GM18498 (cell line): Measurements from ENCODE around the gene QPCT.
"Not testable (repeated sequence)": the region's sequence is repeated elsewhere in the genome, so short reads cannot be mapped to it uniquely, and the experiment has no call there.

Experiments
- ATAC-seq: cut with Tn5 transposase; IDR thresholded peaks from one replicate; pipeline ENCODE4 v1.9.1; 2021; ENCODE audit warnings: mild to moderate bottlenecking, moderate library complexity; ENCODE audit not compliant: unreplicated experiment

QPCT gene

DNA sequence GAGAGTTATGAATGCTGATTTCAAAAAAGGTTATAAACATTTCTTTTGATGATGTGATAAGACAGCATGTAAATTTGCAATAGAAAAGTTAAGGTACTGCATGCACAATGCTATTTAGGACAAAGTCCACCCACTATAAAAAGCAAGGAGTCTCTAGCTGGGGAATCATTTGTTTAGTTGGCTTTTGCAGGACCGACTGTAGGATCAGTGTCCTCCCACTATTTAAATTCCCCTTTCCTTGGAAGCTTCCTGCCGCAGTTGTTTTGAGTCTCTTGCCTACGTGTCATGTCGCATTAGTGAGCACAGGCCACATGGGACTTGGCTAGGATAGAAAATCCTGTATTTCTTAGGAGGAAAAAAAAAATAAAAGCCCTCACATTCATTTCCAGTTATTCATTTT is 13.1 kb downstream of the QPCT start:
- ATAC-seq = no peak

DNA sequence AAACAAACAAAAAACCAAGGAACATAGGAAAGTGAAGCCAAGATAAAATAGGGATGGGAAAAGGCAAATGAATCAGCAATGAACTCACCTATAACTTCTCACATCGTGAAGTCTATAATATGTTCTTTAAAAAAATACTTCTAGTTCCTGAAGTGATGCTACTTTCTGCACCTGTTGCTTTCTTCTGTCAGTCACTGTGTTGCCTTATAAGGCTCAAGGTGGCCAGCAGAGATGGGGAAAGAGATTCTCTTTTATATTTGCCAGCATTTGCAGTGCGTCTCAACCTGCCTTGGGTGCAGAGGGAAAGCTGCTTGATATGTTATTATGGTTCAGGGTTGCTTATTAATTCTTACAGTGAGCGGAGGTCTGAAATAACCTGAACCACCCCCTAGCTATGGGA is 14.0 kb downstream of the QPCT start:
- no peak for ATAC-seq

DNA sequence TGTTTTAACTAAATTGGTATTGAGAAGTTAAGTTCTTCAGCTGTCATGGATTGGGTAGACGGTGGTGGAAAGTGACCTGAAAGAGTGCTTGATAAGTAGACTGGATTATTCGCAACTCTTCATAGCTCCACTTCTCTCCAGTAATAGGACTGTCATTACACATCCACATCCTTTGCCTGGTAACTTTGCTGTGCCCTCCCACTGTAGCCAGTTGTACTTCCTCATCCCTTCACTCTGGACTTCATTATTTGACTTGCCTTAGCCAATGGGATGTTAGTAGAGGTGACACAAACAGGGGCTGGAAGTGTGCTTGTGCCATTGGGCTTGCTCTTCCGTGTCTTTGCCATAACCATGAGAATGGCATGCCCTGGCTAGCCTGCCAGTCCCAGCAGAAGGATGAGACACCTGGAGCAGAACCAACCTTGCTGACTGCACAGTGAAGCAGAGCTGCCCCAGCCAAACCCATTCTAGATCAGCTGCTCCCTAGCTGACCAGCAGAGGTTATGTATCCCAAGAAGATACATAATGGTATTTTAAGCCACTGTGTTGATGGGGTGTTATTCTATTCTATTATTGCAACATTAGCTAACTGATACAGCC is 16.9 kb downstream of the QPCT start:
- no peak for ATAC-seq

DNA sequence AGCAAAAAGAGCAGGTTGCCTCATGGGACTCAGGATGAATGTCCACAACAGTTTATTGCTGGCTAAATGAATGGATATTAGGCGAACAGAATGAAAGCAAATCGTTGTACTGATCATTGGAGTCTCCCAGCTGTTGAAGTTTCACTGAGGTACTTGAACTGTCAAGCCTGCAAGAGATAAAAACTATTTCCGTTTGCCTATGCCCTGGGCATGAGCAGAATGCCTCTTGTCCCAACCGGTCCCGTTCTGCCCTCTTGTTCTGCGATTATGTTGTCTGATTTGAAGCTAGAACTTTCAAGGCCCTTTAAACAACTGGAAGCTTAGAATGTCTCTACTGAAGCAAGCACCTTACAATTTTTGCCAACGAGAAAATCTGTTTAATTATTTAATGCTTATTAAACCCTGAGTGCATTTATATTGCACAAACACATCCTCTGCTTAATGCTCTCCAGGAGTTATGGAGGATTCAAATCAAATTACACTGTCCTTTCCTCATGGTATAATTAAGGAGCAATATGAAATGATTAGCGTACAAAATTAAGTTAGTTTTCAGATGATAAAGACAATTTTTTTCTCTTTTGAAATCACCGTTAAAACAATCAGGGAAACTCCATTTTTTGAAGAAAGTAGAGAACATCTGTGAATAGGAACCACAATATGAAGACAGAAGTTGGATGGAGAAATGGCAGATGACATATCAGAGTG is 17.7 kb downstream of the QPCT start:
- no peak for ATAC-seq

DNA sequence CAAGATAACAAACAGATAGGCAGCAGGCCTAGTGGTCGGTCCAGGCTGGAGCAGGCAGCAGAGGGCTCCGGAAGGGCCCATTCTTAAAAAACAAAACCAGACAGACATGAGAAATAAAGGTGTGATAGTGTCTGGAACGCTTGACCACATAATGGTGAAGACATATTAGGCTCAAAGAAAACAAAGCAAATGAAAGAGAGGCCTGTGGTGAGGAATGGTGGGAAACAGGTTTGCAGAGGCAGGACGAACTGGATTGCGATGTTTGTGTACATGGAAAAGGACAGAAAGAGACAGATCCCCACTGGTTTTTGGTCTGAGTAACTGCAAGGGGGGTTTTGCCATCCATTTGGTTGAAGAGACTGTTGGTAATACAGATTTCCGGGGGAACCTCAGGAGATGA is 19.9 kb downstream of the QPCT start:
- no peak for ATAC-seq

DNA sequence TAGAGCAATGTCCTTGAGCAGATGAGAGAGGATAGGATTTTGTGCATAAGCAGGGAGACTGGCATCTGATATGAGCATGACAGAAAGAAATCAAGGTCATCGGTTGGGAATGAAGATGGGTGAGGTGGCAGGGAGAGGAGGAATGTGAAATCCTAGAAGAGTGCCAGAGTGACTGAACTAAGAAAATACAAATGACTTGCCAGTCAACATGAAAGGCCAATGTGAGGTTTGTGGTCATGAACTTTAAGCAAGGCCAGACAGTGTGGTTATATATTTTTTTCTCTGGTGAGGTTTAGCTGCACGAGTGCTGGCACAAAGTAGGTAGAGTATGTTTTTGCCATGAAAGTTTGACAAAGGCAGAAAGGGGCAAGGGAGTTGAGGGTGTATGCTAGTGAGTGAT is 21.2 kb downstream of the QPCT start:
- peak; percentile 68 for ATAC-seq

DNA sequence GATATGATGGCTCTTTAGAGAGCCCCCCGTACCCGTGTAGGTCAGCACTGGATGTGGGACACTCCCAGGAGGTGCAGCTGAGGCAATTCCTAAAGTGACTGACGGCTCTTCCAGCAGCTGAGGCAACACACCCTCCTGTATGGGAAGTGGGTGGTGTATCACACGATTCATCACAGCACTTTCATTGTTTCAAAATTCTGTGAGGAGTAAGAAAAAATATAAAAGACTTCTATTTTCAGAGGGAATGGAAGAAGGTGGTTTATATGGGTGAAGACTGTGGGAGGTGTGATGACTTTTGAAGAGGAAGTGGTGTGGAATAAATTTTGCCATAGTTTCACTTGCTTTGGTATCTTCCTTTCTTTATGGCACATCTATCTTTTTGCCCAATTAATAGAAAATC is 22.3 kb downstream of the QPCT start:
- no peak for ATAC-seq

DNA sequence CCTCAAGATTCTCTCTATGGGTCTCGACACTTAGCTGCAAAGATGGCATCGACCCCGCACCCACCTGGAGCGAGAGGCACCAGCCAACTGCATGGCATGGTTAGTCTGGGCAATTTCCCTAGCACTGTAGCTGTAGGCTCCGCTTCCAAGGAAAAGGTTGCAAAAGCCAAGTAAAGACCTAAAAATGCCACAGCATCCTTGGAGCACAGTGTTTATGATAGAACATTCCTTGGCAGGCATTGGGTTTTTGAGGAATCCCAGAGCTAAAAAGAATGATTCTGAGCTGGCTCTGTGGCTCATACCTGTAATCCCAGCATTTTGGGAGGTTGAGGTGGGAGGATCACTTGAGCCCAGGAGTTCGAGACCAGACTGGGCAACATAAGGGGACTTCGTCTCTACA is 22.9 kb downstream of the QPCT start:
- ATAC-seq = no peak

DNA sequence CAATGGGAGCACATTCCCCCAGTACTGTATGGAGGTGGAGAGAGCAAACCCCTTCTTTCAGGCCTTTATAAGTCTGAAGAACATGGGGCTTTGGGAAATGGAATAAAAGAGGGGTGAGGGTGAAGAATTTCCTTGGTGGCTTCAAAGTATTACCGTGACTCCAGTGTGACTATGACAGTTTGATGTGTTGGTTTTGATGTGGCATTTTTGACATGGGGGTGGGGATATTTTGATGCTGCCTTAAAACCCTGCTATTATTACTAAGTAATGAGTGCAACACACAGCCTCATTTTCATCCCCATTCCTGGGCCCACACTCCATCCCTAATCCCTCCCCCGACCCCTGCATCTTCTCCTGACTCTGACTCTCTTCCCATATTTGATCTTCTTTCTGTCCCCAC is 23.6 kb downstream of the QPCT start:
- ATAC-seq = no peak

DNA sequence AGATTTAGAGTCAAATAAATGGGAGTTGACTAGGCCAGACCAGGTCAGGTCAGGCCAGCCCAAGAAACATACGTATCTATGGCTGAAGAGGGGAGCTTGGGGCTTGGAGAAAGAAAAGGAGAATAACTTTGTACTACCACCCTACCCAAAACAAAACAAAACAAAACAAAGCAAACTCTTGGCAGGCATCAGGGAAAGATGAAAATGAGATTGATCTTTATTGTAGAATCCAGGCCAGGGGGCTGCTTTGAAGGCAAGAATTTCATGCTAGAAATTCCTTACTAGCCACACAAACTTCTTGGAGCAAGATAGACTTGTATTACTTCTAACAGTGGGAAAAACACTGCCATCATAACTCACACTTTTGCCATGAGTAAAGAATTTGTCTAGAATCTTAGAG is 26.2 kb downstream of the QPCT start:
- no peak for ATAC-seq

DNA sequence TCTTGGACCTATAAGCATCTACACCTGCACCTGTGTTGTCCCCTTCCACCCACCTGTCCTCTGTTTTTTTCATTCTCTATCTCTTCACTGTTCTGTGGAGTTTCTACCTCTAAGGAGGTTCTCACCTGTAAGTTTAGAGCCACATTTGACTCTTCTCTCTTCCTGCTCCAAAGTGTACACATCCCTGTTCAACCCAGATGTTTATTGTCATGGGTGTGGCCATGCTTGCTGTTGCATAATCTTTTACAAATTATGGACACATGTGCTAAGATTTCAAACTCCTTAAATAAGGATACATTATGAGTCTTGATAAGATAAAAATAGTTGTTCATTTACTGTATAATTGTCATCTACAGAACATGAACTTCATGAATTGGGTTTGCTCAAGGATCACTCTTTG is 27.6 kb downstream of the QPCT start:
- ATAC-seq = no peak

DNA sequence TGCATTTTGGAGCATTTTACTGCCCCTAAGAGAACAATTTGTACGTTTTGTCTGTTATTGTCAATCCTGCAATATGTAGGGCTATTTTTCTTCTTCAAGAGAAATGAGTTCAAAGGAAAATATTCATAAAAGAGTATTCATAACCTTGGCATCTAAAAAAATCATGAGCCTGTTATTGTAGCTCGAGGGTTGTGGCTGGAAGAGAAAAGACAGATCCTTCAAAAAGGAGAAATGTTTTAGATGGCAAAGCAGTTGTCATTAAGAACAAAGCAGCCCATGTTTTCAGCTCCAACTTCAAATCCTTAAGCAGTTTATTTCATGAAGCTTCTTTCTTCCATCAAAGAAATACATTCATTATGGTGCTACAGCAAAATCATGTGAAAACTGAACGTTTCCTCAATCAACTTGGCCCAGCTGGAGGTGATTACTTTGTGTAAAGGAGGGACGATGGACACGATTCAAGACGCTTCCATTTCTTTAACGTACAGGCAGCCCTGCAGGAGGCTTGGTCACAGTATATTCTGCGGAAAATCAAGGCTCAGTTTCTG is 31.4 kb downstream of the QPCT start:
- ATAC-seq = peak; percentile 33

DNA sequence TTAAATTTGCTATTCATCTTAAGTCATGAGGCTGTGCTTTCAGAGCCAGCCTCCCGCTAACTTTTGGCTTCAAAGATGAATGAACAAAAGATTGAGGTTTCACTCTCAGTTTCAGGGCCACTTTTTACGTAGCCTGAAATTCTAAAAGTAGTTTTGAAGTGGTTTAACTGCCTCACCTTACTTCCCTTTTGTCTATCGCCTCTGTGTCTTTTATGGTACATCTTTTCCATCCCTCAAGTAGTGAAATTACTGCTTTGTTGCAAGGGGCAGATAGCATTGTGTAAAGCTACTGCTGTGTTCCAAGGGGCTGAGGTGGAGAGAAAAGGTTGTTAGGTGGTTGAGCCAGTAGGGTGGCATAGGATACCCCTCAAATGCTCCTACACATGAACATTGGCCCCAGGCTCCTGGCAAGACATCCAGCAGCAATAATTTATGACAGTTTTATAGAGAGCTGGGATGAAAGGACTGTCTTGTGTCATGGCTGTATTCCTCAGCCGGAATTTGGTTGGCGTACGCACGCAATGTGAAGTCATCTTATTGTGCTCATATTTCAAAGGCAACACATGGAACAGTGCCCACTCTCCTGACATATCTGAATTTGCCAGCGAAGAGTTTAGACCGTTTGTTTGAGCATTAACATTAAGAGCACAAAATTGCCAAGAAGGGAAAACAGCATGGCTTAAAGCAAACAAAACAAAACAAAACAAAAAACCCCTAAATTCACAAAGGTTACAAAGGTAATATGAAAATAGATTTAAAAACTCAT is 32.2 kb downstream of the QPCT start:
- peak; percentile 87 for ATAC-seq

DNA sequence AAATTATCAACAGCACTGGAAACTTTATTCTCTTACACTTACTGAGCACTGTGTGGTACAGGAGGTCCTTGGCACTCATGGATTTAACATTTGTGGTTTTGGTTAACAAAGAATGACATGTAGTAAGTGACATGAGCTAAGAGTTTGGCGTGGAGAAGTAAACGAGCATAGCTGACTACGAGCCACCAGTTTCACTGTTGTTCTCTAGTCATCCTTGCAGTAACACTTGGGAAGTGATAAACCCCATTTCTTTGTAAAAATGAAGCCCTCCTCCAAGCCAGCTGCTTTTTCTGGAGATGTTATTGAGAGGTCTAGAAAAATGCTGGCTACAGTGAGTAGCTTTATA is 32.7 kb downstream of the QPCT start:
- peak; percentile 34 for ATAC-seq

DNA sequence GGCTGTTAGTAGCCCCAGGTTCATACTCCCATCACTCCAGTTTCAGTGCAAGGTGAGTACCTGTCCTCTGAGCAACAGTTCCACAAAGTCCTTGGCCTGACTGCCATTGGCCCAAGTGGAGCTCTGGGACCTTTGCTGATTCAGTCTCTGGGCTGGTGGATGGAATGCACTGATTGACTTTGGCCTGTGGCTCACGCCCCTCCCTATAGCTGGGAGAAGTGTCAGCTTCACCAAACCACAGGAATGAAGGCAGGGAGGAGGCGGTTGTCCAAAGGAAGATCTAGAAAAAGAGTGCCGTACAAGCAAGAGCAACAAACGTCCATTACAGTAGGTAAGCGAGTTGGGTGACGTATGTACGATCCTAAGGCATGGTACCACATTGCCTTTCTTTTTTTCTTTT is 34.0 kb downstream of the QPCT start:
- no peak for ATAC-seq

DNA sequence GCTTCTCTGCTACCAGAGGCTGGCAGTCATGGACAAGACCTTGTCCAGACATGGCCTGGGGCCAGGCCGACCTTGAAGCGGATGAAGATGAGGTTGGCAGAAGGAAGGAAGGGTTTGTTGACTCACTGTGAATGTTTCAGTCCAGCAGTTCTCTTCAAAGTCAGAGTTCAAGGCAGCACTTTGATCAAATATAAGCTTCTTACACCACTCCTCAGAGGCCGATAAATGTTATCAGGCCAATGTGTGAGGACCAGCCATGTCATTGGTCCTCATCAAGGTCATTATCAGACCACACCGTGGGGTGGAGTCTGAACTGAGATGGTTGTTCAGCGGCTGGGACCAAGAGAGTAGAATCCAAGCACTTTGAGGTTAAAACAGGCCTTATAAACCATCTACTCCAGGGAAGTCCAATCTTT is 35.5 kb downstream of the QPCT start:
- no peak for ATAC-seq

DNA sequence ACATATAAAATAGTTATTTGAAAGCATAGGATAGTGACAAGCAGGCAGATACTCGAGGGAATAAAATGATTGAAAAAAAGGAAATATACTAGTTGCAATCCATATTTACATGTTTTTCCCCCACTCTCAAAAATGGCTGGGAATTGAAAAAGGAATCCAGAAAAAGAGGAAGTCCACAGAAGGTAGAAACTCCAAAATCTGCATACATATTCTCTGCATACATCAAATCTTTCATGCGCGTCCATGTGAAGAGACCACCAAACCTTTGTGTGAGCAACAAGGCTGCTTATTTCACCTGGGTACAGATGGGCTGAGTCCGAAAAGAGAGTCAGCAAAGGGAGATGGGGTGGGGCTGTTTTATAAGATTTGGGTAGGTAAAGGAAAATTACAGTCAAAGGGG is 36.4 kb downstream of the QPCT start:
- not testable (repeated sequence) for ATAC-seq

DNA sequence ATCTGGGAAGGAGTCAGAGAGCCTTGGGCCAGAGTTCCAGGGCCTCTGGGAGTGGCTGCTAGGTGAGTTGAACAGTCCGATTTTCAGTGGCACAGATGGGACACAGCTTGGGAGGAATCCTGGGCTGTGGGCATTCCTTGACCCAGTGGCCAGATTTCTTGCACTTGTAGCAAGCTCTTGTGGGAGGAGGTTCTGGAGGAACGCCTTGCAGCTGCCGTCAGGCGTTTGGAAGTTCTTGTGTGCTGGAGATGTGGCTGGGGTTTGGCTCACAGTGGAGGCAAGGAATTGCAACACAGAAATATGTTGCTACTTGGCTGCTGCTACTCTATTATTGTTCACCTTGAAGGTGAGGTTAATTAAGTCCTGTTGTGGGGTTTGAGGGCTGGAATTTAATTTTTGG is 39.8 kb downstream of the QPCT start:
- not testable (repeated sequence) for ATAC-seq

DNA sequence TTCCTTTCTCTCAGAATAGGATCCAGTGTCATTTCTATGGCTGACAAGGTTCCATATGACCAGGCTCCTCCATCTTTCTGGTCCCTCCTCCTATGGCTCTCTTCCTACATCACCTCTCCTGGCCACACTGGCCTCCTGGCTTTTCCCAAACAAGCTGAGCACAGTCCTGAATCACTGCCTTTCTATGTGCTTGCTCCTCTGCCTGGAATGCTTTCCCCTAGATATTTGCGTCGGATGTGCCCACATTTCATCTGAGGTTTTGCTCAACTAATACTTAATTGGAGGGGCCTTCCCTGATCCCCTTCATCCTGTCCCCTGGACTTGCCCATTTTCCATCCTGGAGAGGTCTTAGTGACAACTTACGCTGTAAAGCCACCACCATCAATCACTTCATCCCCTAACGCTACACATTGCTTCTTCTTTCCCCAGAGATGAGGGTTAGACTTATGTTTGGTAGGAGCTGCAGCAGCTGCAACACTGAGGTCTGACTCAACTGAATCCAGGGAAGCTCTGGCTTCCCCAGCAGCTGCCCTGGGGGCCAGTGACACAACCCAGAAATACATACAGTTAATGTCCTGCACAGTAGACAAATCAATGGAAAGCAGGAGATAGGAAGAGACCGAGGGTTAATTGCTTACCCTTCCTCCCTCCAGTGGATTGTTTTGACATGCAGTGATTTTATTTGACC is 42.9 kb downstream of the QPCT start:
- no peak for ATAC-seq

DNA sequence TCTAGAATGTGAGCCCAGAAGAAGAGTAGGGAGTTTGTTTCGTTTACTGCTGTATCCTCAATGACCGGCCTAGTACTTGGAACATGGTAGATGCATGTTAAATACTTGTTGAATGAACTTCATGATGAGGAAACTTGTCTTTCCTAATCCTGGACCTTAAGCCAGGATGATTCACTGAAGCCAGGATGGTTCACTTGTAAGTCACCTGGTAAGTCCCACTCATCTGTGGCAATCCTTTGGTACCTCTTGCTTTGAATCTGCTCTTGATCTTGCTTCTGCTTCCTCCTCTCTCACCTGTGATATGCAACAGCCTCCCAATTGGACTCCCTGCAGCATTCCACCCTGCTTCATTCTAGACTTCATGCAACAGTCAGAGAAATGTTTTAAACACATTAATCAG is 43.6 kb downstream of the QPCT start:
- ATAC-seq = no peak

DNA sequence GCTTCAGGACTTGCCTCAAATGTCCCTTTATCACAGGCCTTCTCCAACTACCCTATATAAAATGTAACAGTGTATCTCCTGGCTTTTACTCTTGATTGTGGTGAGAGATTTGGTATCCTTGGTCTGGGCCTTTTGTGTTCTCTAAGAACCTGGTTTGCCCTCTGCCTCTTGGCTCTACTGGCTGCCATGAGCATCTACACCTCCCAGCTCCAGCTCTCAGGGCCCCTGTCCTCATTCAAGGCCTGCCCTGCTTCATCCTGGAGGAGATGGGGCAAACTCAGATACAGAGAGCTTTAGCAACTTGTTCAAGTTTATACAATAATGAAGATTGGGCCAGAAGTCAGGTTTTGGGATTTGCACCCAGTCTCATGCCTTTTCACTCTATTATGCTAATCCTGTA is 45.0 kb downstream of the QPCT start:
- ATAC-seq = no peak
